MCF 10A (cell line): ENCODE data around the gene RFX2. TPM values are rescaled to one million over a fixed set of nuclear protein-coding genes. Genes with fewer than 3 reads are reported as not detected.

Experiments used
- BruUV-seq: library from RNA; stranded (reverse); fragments of 400-500 nt; replicated peaks from 2 replicates; lab custom pipeline; 2021; lab: Mats Ljungman, UMichigan
- CTCF ChIA-PET: fragments of 300-600 bp; sonication (Branson Sonifier 250); formaldehyde crosslinking; extraction: SDS; loops from one replicate; lab custom pipeline; 2021; ENCODE audit warnings: antibody characterized with exemption, inconsistent platforms; lab: Yijun Ruan, JAX
- POLR2A ChIA-PET: fragments of 300-600, 350-650 bp; sonication (Branson Sonifier 250); formaldehyde crosslinking; extraction: SDS; loops from one replicate; lab custom pipeline; 2020; ENCODE audit warnings: antibody characterized with exemption, inconsistent platforms; lab: Yijun Ruan, JAX
- DNase-seq: peaks from one replicate; pipeline ENCODE4 v3.0.0-alpha.2; 2018; ENCODE audit not compliant: unreplicated experiment
- H3K27ac Mint-ChIP-seq: one replicate; pipeline ENCODE4 v1.8.0; 2022; ENCODE audit warnings: mild to moderate bottlenecking, low read depth, mixed read lengths; ENCODE audit not compliant: unreplicated experiment
- H3K27me3 Mint-ChIP-seq: one replicate; pipeline ENCODE4 v1.8.0; 2022; ENCODE audit warnings: mixed read lengths; ENCODE audit not compliant: insufficient read depth, unreplicated experiment
- H3K36me3 Mint-ChIP-seq: one replicate; pipeline ENCODE4 v1.8.0; 2022; ENCODE audit warnings: mild to moderate bottlenecking, moderate library complexity, mixed read lengths; ENCODE audit not compliant: insufficient read depth, unreplicated experiment
- H3K4me1 Mint-ChIP-seq: one replicate; pipeline ENCODE4 v1.8.0; 2022; ENCODE audit warnings: mixed read lengths; ENCODE audit not compliant: insufficient read depth, unreplicated experiment
- H3K4me3 Mint-ChIP-seq: one replicate; pipeline ENCODE4 v1.8.0; 2022; ENCODE audit warnings: mild to moderate bottlenecking, moderate library complexity, mixed read lengths; ENCODE audit not compliant: unreplicated experiment
- H3K9me3 Mint-ChIP-seq: one replicate; pipeline ENCODE4 v1.8.0; 2022; ENCODE audit warnings: mixed read lengths; ENCODE audit not compliant: unreplicated experiment
- CTCF ChIP-seq: fragments of 200-600 bp; IDR thresholded peaks from one replicate; pipeline ENCODE4 v1.8.0; 2022; ENCODE audit warnings: antibody characterized with exemption, mild to moderate bottlenecking; ENCODE audit not compliant: unreplicated experiment
- intact Hi-C: fragments of 100-400 bp; cut with micrococcal nuclease; formaldehyde crosslinking; loops from 2 replicates; pipeline ENCODE4 v1.14.1; 2022
- total RNA-seq: library from RNA; stranded (reverse); gene quantifications from 2 replicates; pipeline ENCODE4 v1.2.3, GENCODE V29; 2022

The RFX2 gene
- total RNA-seq, 1 experiment from 2014 or later: 9.9 TPM

DNA sequence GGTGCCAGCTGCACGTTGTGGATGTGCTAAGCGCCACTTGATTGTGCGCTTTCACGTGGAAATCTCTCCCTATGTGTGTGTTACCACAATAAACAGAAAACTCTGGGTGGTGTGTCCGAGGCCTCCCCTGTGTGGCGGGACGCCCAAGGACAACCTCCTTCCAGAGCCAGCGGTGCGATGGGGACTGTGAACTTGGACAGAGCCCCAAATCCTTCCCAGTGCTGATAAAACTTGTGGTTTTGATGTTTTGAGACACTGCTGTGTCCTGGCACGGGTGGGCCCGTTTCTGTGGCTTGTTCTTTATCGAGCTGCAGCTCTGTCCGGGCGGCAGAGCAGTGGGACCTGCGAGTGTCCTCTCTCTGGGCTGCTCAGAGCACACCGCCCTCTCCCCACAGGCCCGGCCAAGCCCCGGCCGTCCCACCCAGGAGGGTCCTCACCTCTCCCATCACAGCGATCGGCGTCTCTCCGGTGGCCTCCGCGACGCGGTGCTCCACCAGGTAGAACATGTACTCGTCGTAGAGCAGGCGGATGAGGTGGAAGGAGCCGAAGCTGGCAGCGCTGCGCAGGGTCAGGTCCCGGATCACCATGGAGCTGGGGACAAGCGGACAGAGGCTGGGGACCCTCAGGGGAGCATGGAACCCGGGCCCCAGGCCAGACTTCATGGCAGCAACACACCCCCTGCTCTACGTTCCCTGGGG is 113.5 kb downstream of the RFX2 start:
- Mint-ChIP-seq H3K4me3 (no peak overlapping the region), H3K27ac (no peak overlapping the region), H3K9me3 (no peaks in the 10 kb centered on the region), H3K36me3 (no peaks in the 10 kb centered on the region), H3K27me3 (no peaks in the 10 kb centered on the region), H3K4me1 (no peaks in the 10 kb centered on the region)
- CTCF ChIA-PET: no interaction called here
- BruUV-seq: no TSS peak
- no peak for TF ChIP-seq CTCF
- no peak for DNase-seq
- intact Hi-C loops: no loop called here
- POLR2A ChIA-PET: no interaction called here

- Mint-ChIP-seq H3K36me3 (no peaks in the 10 kb centered on the region), H3K27me3 (no peaks in the 10 kb centered on the region), H3K9me3 (no peaks in the 10 kb centered on the region), H3K4me3 (no peak overlapping the region), H3K27ac (no peak overlapping the region), H3K4me1 (no peaks in the 10 kb centered on the region)
- BruUV-seq: no TSS peak
- no peak for TF ChIP-seq CTCF
- intact Hi-C loops: no loop called here
- DNase-seq: no peak
- ChIA-PET POLR2A (no interaction called here), CTCF (interaction anchor here (0.9 kb wide), 1 partner anchor 26 kb away, joined by 3 read pairs; no protein-coding TSS in a partner anchor)
Measured at GRCh38 chr19:5996102-5996501, 114.2 kb downstream of the RFX2 start.

DNA sequence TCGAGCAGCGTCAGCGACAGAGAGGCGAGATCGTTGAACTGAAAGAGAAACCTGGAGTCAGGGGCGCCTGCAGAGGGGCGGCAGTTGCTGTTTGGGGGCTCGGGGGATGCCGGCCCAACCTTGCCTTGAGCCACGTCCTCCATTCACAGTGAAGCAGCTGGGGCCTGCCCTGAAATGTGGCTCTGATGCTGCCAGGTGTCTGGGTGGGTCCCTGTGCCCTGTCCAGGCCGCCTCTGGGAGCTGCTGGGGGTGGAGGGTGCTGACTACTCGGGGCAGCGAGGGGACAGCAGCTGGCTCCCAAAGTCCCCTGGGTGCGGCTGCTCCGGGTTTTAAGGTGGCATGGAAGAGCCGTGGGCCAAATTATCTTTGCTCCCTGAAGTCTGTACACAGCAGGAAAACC is 114.7 kb downstream of the RFX2 start:
- Mint-ChIP-seq H3K27me3 (no peaks in the 10 kb centered on the region), H3K27ac (no peak overlapping the region), H3K4me1 (no peaks in the 10 kb centered on the region), H3K36me3 (no peaks in the 10 kb centered on the region), H3K9me3 (no peaks in the 10 kb centered on the region), H3K4me3 (no peak overlapping the region)
- intact Hi-C loops: no loop called here
- no peak for TF ChIP-seq CTCF
- BruUV-seq: no TSS peak
- CTCF ChIA-PET: interaction anchor here (0.9 kb wide), 1 partner anchor 26 kb away, joined by 3 read pairs; no protein-coding TSS in a partner anchor
- POLR2A ChIA-PET: no interaction called here
- no peak for DNase-seq

- no peaks in the 10 kb centered on the region for H3K4me1 Mint-ChIP-seq
- CTCF ChIA-PET: interaction anchor here (0.7 to 2.4 kb wide), 2 partner anchors 54 to 65 kb away, joined by 4 to 7 read pairs; no protein-coding TSS in a partner anchor
Measured at GRCh38 chr19:5994405-5995165, 115.7 kb downstream of the RFX2 start.

More at GRCh38 chr19:5994405-5995165, 115.7 kb downstream of the RFX2 start:
- Mint-ChIP-seq H3K36me3 (no peaks in the 10 kb centered on the region), H3K27me3 (no peaks in the 10 kb centered on the region), H3K27ac (no peak overlapping the region), H3K4me3 (no peak overlapping the region), H3K9me3 (no peaks in the 10 kb centered on the region)
- no peak for TF ChIP-seq CTCF
- intact Hi-C loops: no loop called here
- BruUV-seq: no TSS peak
- DNase-seq: no peak
- POLR2A ChIA-PET: no interaction called here
